NCI-H446 (cell line): ENCODE measurements around the gene OPN5.

ENCODE experiments used
- DNase-seq, 2 experiments: peaks; one replicate each; lab custom pipeline; 2025; lab: John Stamatoyannopoulos, UW

The OPN5 gene

DNA sequence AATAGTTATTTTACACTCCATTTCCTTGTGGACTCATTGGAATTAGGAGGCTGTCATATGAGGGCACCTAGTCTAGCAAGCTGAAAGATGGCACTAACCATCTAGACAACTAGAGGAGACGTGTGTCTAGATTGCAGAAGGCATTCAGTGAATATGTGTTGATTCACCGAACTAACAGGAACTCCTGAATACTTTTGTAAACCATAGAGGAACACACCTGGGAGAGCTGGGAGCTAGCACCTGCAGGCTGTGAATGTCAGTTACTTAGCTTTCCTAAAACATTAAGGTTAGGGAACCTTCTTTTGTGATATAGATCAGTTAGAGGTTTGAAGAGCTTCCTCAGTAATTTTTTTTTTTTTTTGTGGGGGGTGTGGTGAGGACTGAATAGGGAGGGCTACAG lies 7.7 kb downstream of the OPN5 start:
- no peak for DNase-seq

DNA sequence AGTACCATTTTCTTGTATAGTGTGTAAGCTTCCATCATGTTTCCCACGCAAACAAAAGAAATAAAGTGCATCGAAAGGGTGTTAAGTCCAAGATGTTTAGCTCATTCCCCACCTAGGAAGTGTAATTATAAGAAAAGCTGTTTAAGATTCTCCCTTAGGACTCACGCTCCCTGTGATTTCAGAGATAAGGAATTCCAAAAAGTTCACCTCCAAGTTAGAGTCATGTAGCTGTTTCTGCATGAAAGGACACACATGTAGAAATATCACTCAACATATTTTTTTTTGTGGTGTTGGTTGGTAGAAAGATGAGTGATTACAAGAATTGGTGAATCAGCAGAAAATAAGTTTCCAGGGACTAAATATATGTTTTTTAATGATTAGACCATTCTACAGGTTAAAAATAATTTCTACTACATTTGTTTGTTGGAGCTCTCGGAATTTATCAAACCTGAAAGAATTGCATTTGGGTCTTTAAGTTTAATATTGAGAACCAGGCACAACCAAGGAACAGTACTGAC lies 10.4 kb downstream of the OPN5 start:
- DNase-seq, result no peak

DNA sequence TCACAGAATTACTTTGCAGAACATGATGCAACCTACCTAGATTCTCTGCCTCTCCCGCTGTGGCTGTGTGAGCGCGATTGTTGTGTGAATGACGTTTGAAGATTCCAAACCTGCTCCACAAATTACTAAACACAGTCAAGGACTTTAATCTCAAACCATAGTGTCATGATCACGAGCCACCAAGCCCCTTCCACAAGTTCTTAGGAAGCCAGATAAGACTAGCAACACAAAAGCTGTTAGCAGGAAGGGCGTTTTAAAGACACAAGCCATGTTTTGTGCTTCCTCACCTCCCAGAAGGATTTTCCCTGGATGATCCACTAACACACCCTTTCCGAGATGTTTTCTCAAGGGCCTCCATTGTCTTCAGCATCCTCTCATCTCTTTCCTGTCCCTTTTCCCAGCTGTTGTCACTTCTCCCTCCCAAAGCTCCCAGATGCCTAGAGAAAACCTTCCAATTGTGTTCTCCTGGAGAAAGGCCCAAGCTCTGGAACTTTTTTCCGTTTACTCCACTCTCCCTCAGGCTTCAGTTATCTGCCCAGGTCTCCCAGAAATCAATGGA lies 12.8 kb downstream of the OPN5 start:
- DNase-seq, result no peak

DNA sequence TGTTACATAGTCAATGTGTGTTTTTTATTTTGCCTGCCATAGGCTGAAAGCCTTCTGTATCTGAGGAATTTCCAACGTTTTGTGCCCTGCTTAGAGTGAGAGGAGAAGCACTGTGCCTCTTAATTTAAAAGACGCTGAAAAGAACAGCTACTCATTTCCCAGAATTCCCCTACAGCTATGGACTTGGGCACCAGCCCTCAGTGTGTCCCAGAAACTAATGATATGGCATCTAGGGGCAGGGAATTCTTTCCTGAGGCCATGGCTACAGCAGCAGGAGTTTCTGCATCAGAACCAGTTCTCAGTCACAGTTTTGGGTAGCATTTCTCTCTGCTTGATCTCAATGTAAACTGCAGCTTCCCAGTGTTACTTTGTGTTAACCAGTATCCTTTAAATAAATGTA lies 20.2 kb downstream of the OPN5 start:
- no peak for DNase-seq

DNA sequence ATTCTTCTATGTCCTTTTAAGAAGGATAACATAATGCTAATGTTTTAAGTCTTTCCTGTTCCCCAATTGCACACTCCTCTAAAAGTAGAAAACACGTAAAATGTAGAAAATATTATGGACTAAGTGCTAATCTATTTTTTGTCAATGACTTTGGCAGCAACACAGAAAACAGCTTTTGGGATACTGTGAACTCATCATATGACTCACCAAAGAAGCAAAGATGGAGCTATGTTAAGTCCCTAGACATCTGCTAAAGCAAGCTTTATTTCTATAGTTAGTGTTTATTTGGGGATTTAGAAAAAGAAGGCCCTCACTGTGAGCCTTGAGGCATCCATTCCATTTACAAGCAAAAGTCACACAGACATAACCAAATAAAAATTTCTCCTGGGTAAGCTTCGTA lies 23.0 kb downstream of the OPN5 start:
- peak in 1 of 2 experiments; percentile 14 for DNase-seq

DNA sequence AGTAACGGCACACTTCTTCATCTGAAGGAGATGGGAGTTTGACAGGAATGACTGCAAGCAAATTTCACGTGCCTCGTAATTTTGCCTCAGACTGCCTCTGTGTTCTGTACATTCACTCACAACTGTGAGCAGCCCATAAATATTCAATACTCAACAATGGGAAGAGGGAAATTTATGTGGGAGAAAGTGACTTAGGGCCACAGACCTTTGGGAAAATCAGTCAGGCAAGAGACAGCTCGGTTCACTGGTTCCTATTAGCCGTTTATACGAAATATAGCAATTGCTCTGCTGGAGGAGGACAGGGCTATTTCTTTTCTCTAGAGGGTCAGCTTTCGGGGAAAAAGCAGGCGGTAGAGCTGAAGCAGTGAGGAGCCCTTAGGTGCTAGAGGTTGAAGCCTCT lies 28.0 kb downstream of the OPN5 start:
- no peak for DNase-seq

DNA sequence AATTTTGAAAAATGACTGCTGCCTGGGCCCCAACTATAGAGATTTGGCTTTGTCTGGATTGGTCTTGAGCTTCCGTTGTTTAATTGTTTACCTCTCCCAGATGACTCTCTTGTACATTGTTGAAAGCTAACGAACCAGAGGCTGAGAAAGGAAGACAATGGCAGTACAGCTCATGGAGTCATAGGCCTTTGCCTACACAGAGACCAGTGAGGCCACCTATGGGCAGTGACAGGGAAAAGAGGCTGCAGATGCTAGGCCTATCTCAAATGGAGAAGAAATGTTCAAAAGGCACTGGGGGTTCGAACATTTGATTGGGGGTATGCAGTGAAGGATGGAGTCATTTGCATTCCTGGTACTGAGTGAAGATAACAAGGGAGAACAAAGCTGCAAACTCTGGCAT lies 29.1 kb downstream of the OPN5 start:
- no peak for DNase-seq

DNA sequence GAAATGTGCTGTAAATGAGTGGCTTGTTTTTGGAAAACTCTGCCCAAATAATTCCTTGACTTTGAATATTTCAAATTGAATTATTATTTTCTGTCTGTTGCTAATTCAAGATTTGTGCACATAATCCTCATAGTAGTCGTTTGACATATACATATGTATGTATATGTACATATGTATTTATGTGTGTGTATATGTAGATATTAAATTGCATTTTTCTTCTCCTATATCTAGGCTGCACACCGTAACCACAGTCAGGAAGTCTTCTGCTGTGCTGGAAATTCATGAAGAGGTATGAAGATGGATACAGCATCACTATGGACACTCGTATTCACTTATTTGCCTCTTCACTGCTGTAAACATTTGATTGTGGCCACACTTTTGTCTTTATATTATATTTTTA lies 29.6 kb downstream of the OPN5 start:
- no peak for DNase-seq

DNA sequence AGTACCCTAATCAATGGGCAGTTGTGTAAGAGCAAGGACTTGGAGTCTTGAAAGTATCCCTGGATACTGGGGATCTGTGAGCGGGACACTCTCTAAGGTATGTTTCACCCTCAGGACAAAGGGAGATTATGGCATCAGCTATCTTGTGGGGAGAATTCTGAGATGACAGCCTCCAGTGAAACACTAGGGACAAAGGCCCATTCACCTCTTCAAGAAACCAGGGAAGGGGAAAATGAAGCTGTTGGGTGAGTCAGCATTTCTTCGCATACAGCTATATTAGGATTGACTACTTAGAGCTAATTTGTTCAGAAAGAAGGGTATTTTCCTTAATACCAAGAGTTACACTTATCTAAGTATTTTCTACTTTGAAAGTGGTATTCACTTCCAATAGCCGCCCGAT lies 35.9 kb downstream of the OPN5 start:
- DNase-seq, result no peak

DNA sequence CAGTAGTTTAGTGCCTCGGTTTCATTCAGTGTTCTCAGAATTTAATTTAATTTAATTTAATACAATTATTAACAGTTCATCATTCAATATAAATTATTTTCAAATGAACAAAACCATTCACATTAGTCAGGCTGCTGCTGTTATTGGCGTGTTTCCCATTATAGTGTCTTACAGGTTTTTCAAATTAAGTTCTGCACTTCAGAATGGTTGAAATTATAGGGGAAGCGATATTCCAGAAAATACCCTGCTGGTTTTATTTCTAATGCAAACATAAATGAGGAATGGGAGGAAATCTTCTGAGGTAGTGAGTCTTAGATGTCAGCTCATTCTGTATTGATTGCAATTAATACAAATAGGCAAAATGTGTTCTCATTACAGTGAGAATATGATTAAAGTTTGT lies 37.6 kb downstream of the OPN5 start:
- peak in 1 of 2 experiments; percentile 31 for DNase-seq

DNA sequence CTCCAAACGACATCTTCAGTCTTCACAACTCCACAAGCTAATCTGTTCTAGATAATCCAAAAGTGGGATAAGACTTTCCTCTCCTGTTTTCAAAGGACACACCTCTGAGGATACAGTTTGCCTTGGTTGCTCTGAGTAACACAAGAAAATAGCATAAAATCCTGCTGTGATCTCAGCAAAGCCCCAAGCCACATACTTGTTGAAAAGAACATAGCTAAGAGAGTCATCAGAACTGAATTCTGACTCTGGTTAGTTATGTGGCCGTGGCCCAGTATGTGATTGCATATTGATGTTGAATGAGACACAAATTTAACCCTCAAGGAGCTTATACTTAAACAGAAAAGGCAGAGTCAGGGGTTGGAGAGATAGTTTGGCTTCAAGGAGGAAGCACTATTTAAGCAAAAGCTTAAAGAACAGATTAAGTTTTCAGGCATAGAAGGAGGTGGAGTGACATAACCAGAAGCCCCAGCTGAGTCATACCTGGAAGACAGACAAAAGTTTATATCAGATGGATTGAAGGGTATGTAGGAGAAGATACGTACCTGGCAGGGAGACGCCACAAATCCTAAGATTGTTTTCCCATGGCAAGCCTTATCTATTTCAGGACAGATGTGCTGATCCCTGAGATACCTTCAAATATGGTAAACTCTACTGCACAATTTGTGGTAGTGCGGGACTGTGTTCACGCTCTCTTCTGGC lies 41.2 kb downstream of the OPN5 start:
- no peak for DNase-seq

DNA sequence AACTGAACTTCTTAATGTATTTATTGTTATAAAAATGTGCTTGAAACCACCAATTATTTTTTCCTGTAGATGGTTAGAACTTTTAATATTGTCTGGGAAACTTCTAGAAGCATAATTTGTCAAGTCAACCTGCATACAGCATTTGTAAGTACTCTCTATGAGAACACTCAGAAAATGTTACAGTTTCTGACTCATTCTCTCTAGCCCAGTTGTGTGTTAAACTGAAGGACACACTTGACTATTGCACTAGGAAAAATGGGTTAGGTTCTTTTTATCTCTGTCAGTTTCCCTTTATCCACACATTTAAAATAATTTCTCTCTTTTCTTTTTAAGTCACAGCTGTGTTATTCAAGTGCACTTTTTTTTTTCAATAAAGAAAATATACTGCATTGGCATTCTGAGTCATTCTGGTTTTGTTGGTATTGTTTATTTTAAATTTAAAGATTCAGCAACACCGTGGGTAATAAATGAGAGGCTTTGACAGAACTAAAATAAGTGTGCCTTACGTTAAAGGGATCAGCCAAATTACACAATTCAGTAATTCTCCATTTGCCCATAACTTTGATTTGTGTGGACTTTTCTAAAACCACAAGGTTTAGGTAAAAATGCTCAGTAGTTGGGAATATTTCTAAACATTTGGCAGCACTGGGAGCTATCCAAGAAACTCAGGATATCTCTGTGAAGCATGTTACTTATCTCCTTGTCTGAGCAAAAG lies 50.7 kb downstream of the OPN5 start:
- no peak for DNase-seq

DNA sequence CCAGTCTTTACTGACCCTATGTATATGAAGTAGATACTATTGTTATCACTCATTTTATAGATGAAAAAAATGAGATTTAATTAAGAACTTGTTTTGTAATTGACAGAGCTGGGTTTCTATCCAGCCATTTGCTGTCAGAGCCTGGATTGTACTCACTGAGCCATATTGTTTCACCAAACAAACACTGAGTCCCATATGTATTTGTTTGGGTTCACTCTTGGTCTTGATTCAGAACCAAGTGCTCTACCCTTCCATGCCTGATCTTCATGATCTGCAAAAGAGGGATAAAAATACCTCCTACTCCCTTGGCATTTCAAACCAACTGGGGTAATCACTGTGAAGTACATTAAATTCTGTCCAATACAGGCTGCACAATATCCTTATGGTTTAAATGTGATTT lies 52.4 kb downstream of the OPN5 start:
- no peak for DNase-seq

DNA sequence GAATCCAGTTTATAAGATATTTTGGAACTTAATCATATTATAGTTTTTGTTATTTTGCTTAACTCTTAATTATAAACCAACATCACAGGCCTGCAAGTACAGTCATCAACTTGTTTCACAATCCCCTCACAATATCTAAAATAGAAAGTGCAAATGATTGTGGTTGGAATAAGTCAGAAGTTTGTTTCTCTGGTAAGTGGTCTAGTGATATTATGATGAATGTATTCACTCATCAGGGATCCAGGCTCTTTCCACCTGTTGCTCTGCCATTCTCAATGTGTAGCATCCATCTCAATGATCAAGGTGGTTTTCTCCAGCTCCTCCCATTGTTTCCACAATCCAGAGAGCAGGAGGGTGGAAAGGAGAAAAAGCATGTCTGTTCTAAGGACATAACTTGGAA lies 54.2 kb downstream of the OPN5 start:
- no peak for DNase-seq

DNA sequence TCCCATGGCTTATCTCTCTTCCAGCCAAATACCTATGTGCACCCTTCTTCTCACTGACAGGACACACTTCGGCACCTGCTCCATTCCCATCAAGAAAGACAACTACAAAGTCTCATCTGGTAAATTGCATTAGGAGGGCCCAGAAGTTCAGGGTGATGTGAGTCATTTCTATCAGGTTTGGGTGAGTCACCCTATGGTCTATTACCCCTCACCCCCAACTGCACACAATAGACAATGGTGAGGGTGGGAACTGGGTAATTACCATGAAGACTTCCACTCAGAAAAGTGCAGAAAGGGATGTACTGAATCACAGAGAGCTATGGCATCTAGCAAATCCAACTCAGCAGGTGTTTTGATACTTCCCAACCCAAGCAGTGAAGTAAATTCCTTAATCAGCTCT lies 54.8 kb downstream of the OPN5 start:
- DNase-seq, result no peak

DNA sequence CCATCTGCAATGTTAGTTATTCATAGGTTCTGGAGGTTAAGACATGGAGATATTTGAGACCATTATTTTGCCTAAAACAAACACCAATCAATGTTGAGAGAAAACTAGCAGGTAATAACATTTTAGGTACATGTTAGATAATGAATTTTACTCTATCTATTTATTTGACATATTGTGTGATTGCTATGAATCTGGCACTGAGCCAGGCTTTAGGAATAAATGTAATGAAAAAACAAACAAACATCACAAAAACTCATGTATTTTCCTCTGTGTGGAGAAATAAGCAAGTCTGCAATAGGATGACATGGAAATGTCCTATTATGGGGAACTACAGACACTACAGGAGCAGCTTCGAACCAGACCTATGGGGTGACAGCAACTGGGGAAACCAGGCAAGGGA lies 57.8 kb downstream of the OPN5 start:
- no peak for DNase-seq

DNA sequence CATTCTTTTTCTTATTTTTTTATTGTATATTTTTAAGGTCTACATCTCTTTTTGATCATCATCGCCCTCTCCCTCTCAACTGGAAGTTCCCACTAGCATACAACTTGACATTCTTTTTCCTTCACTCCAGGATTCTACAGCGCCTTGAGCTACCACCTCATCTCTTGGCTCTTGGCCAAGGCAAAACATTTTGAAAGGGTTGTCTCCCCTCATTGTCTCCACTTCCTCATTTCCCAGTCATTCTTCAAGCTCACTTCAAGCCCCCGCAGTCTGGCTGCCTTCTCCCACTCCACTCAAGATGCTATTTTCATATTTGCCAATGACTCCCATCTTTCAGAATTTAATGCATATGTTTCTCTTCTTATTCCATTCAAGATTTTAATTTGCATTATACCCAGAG lies 63.0 kb downstream of the OPN5 start:
- no peak for DNase-seq

DNA sequence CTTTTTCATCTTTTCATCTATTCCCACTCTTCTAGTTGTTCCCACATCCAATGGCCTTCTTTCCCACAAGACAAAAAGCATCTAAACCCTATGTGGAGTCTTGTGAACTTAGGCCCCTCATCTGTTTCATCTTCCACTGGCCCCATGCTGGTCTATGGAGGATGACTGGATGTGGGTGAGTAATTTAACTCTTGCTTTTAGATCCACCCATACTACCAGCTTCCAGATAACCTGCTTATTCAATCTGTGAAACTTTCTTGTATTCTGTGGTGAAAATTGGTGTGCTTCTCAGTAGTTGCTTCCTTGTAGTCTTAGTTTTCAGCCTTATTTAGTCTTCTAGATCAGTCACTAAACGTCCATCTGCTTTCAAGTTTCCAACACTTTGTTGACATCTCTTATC lies 64.9 kb downstream of the OPN5 start:
- no peak for DNase-seq

DNA sequence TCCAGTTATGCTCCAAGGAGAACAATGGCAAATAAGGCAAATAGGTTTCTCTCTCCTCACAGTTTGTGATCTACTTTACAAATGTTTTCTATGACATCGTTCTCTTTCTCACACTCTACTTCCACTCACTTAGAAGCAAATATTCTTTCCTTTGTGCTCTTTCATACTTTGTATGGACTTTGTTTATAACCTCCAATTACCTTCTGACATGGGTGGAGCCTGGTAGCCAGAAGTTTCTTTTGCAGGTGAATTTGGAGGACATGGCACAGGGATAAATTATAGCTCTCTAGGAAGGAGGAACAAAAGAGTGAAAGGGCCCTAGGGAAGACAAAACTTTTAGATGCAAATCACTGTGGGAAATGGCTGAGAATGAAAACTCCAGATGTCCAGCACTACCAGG lies 69.3 kb downstream of the OPN5 start:
- DNase-seq, result no peak

DNA sequence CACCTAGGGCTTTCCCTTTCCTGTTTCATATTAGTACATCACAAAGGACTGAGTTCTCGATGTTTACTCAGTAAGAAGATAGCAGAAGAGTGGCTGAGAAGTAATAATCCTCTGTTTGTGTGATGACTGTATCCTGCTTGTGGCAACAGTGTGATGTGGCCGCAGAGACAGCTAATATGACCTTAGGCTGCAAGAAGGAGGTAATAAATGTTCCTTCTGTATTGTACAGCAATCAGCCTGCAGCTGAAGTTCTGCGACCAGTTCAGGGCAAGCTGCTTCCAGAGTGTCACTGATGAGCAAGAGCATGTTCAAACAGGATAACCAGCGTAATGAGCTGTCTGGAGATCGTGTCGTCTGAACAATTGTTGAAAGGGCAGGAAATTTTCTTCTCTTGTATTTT lies 70.9 kb downstream of the OPN5 start:
- no peak for DNase-seq

DNA sequence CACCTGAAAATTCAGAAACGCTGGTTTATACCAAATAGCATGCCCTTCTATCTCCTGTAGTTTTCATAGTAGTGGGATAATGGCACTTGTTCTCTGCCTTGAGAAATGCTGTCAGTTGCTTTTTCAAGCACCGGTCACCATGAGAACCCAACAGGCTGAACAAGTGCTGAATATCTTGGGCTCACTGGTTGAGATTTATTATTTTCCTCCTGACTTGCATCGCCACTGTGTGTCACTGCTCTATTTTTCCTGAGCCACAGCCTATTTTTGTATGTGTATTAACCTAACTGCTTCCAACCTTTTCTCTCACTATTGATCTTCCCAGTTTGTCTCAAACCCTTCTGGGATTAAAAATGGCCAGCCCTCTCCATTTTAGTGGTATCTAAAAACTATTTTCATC lies 71.9 kb downstream of the OPN5 start:
- no peak for DNase-seq

DNA sequence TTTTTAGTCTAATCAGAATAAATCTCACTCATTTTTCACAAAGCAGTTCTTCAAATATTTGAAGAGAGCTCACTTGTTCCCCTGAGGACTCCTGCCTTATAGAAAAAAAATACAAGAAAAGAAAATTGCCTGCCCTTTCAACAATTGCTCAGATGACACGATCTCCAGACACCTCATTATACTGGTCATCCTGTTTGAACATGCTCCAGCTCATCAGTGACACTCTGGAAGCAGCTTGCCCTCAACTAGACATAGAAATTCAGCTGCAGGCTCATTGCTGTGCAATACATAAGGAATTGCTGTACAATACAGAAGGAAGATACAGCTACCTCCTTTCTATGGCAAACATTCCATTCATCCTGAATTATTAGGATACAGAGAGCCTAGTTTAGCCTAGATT lies 73.1 kb downstream of the OPN5 start:
- no peak for DNase-seq

DNA sequence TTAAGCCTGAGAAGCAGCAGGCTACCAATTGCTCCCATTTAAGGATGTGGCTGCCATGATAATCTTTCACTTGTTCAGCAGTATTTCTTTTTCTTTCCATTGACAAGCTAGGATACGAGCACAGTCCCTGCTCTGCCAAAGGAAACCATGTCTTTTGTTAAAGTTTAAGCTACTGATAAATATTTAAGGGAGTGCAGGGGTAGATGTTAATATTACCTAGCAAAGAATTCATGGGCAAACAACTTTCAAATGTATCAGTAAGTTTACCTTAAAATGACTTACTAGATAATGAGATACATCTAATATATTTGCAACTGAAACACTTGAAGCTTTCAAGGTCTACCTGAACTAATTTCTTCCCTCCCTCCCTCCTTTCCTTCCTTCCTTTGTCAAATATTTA lies 77.3 kb downstream of the OPN5 start:
- no peak for DNase-seq

DNA sequence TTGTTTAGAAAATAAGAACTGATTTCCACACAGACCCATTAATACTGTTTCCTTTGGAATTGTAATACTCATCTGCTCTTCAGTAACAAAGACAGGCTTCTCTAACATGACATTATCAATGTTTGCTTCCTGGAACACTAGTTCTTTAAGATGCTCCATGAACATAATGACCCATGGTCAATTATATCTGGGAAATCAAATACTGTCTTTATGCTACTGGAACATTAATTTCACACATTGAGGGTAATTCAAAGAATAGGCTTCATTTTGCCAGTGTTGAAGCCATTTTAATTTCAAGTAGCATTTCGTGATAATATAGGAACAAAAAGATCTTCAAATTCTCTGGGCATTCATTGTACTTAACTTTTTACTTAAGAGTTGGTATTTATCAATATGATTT lies 80.9 kb downstream of the OPN5 start:
- no peak for DNase-seq
